GM23338 (cell line): ENCODE measurements around the gene CANT1. TPM values are rescaled to one million over a fixed set of nuclear protein-coding genes. Genes with fewer than 3 reads are reported as not detected.

ENCODE experiments used
- ATAC-seq: fragments of 200-7000 bp; cut with Tn5 transposase; 3 replicates; pipeline ENCODE4 v1.9.1; 2020
- DNase-seq: peaks from one replicate; pipeline ENCODE4 v3.0.0-alpha.2; 2015; ENCODE audit warnings: low spot score
- H2AFZ ChIP-seq: fragments of 200-600 bp; sonication (generic); 2 replicates; pipeline ENCODE4 v1.8.0; 2016; ENCODE audit warnings: antibody characterized with exemption, mild to moderate bottlenecking, moderate library complexity
- H3F3A ChIP-seq: fragments of 200-600 bp; sonication (generic); replicated peaks from 2 replicates; pipeline ENCODE4 v1.8.0; 2017; ENCODE audit warnings: antibody characterized with exemption, mixed run types, low read depth
- H3K27ac ChIP-seq: fragments of 200-600 bp; sonication (generic); 2 replicates; pipeline ENCODE4 v1.6.1; 2016; ENCODE audit warnings: low read depth
- H3K27me3 ChIP-seq: fragments of 200-600 bp; sonication (generic); 2 replicates; pipeline ENCODE4 v1.8.0; 2016; ENCODE audit warnings: mild to moderate bottlenecking, mixed run types, moderate library complexity; ENCODE audit not compliant: insufficient read depth
- H3K36me3 ChIP-seq: fragments of 200-600 bp; sonication (generic); 2 replicates; pipeline ENCODE4 v1.8.0; 2016; ENCODE audit warnings: mild to moderate bottlenecking; ENCODE audit not compliant: insufficient read depth
- H3K4me1 ChIP-seq: fragments of 200-600 bp; sonication (generic); 2 replicates; pipeline ENCODE4 v1.8.0; 2016; ENCODE audit warnings: mild to moderate bottlenecking, moderate library complexity; ENCODE audit not compliant: insufficient read depth
- H3K4me2 ChIP-seq: fragments of 200-600 bp; sonication (generic); 2 replicates; pipeline ENCODE4 v1.7.1; 2017; ENCODE audit warnings: mixed run types
- H3K4me3 ChIP-seq: fragments of 200-600 bp; sonication (generic); 2 replicates; pipeline ENCODE4 v1.6.1; 2016; ENCODE audit warnings: mixed run types
- H3K79me2 ChIP-seq: fragments of 200-600 bp; sonication (generic); replicated peaks from 2 replicates; pipeline ENCODE4 v1.8.0; 2017; ENCODE audit warnings: mild to moderate bottlenecking; ENCODE audit not compliant: insufficient read depth
- H3K9me2 ChIP-seq: fragments of 200-600 bp; sonication (generic); 2 replicates; pipeline ENCODE4 v1.8.0; 2017; ENCODE audit not compliant: insufficient read depth
- H4K20me1 ChIP-seq: fragments of 200-600 bp; sonication (generic); replicated peaks from 2 replicates; pipeline ENCODE4 v1.8.0; 2017; ENCODE audit warnings: mild to moderate bottlenecking; ENCODE audit not compliant: insufficient read depth
- H3K27ac Mint-ChIP-seq: 2 replicates; pipeline ENCODE4 v1.8.0; 2020; ENCODE audit warnings: inconsistent platforms, mild to moderate bottlenecking, moderate library complexity, mixed read lengths
- H3K27me3 Mint-ChIP-seq: 3 replicates; pipeline ENCODE4 v1.8.0; 2022; ENCODE audit warnings: low read depth, mild to moderate bottlenecking, moderate library complexity, mixed read lengths, inconsistent platforms; ENCODE audit not compliant: insufficient read depth, poor library complexity
- H3K36me3 Mint-ChIP-seq: 3 replicates; pipeline ENCODE4 v1.8.0; 2021; ENCODE audit warnings: low read depth, mild to moderate bottlenecking, inconsistent platforms, moderate library complexity, mixed read lengths
- H3K4me1 Mint-ChIP-seq: 3 replicates; pipeline ENCODE4 v1.8.0; 2020; ENCODE audit warnings: mild to moderate bottlenecking, inconsistent platforms, mixed read lengths
- H3K4me3 Mint-ChIP-seq: 3 replicates; pipeline ENCODE4 v1.8.0; 2021; ENCODE audit warnings: moderate library complexity, mild to moderate bottlenecking, inconsistent platforms, mixed read lengths
- H3K9me3 Mint-ChIP-seq: 3 replicates; pipeline ENCODE4 v1.8.0; 2020; ENCODE audit warnings: moderate library complexity, mild to moderate bottlenecking, inconsistent platforms, mixed read lengths
- CREB1 ChIP-seq: fragments of 250-450 bp; sonication (Bioruptor Pico); IDR thresholded peaks from 2 replicates; pipeline ENCODE4 v1.5.0; 2020; ENCODE audit warnings: low read depth, mild to moderate bottlenecking, moderate library complexity
- ZNF114 ChIP-seq: fragments of 250-450 bp; sonication (Bioruptor Pico); IDR thresholded peaks from 2 replicates; pipeline ENCODE4 v1.5.0; 2020; ENCODE audit warnings: mild to moderate bottlenecking, moderate library complexity
- ZNF331 ChIP-seq: fragments of 250-450 bp; sonication (Bioruptor Pico); IDR thresholded peaks from 2 replicates; pipeline ENCODE4 v1.5.0; 2020; ENCODE audit warnings: low read depth, mild to moderate bottlenecking, moderate library complexity
- polyA plus RNA-seq: library from polyadenylated mRNA; unstranded; fragments of >200 nt; fragmentation: Nextera tagmentation; extraction: Ambion mirVana; gene quantifications from 2 replicates; pipeline ENCODE4 v1.2.1, GENCODE V29; 2016
- total RNA-seq: library from RNA; depleted of rRNA; stranded (reverse); fragments of >200 nt; shearing (Covaris generic); gene quantifications from 2 replicates; pipeline ENCODE4 v1.2.3, GENCODE V29; 2014
- TF ChIP-seq, protein P1 (sequence below): IDR thresholded peaks from one replicate; pipeline ENCODE4 v1.6.1; 2018; ENCODE audit warnings: antibody characterized with exemption; ENCODE audit not compliant: unreplicated experiment
- TF ChIP-seq, protein P2 (sequence below), 2 experiments: fragments of 200-600 bp in 1 of 2; sonication (generic) in 1 of 2; conservative IDR thresholded peaks; 2 replicates each; pipeline versions ENCODE4 v1.5.1 to v1.6.1; 2016 to 2017; ENCODE audit warnings: antibody characterized with exemption in 2 of 2, low read depth in 2 of 2, mild to moderate bottlenecking in 2 of 2, moderate library complexity in 1 of 2
- TF ChIP-seq, protein P3 (sequence below): IDR thresholded peaks from 2 replicates; pipeline ENCODE4 v1.6.1; 2016; ENCODE audit warnings: antibody characterized with exemption
- TF ChIP-seq, protein P4 (sequence below): fragments of 250-450 bp; sonication (Bioruptor Pico); IDR thresholded peaks from 2 replicates; pipeline ENCODE4 v1.5.0; 2020; ENCODE audit warnings: mild to moderate bottlenecking, moderate library complexity

CANT1 gene
- total and polyA plus RNA-seq, 2 experiments from 2014 or later = 5.9 to 38.8 TPM

DNA sequence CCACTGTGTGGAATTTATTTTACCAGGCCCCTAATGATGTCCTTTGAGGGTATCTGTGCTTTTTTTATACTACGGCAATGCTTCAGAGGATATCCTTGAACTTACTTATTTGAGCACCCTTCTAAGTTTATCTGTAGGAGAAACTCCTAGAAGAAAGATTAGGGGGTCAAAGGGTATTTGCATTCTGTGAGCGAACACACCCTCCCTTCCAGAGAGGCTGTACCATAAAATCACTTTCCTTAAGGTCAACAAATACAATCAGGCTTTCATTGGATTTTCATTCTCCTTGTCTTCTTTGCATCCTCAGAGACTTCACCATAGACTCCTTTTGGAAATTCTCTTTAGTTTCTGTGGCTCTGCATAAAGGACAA lies 9.7 kb upstream of the CANT1 start (continued):
- TF ChIP-seq, protein P1, sequence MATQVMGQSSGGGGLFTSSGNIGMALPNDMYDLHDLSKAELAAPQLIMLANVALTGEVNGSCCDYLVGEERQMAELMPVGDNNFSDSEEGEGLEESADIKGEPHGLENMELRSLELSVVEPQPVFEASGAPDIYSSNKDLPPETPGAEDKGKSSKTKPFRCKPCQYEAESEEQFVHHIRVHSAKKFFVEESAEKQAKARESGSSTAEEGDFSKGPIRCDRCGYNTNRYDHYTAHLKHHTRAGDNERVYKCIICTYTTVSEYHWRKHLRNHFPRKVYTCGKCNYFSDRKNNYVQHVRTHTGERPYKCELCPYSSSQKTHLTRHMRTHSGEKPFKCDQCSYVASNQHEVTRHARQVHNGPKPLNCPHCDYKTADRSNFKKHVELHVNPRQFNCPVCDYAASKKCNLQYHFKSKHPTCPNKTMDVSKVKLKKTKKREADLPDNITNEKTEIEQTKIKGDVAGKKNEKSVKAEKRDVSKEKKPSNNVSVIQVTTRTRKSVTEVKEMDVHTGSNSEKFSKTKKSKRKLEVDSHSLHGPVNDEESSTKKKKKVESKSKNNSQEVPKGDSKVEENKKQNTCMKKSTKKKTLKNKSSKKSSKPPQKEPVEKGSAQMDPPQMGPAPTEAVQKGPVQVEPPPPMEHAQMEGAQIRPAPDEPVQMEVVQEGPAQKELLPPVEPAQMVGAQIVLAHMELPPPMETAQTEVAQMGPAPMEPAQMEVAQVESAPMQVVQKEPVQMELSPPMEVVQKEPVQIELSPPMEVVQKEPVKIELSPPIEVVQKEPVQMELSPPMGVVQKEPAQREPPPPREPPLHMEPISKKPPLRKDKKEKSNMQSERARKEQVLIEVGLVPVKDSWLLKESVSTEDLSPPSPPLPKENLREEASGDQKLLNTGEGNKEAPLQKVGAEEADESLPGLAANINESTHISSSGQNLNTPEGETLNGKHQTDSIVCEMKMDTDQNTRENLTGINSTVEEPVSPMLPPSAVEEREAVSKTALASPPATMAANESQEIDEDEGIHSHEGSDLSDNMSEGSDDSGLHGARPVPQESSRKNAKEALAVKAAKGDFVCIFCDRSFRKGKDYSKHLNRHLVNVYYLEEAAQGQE = no peak
- TF ChIP-seq, protein P2, sequence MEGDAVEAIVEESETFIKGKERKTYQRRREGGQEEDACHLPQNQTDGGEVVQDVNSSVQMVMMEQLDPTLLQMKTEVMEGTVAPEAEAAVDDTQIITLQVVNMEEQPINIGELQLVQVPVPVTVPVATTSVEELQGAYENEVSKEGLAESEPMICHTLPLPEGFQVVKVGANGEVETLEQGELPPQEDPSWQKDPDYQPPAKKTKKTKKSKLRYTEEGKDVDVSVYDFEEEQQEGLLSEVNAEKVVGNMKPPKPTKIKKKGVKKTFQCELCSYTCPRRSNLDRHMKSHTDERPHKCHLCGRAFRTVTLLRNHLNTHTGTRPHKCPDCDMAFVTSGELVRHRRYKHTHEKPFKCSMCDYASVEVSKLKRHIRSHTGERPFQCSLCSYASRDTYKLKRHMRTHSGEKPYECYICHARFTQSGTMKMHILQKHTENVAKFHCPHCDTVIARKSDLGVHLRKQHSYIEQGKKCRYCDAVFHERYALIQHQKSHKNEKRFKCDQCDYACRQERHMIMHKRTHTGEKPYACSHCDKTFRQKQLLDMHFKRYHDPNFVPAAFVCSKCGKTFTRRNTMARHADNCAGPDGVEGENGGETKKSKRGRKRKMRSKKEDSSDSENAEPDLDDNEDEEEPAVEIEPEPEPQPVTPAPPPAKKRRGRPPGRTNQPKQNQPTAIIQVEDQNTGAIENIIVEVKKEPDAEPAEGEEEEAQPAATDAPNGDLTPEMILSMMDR (conservative IDR thresholded peaks at IDR 0.05; ENCODE audit: low read depth in 2 of 2) = no peak
- TF ChIP-seq ZNF114 (CRISPR knock-in tag) (no peak), ZNF331 (CRISPR knock-in tag) (no peak)
- TF ChIP-seq, protein P3, sequence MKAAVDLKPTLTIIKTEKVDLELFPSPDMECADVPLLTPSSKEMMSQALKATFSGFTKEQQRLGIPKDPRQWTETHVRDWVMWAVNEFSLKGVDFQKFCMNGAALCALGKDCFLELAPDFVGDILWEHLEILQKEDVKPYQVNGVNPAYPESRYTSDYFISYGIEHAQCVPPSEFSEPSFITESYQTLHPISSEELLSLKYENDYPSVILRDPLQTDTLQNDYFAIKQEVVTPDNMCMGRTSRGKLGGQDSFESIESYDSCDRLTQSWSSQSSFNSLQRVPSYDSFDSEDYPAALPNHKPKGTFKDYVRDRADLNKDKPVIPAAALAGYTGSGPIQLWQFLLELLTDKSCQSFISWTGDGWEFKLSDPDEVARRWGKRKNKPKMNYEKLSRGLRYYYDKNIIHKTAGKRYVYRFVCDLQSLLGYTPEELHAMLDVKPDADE = no peak

DNA sequence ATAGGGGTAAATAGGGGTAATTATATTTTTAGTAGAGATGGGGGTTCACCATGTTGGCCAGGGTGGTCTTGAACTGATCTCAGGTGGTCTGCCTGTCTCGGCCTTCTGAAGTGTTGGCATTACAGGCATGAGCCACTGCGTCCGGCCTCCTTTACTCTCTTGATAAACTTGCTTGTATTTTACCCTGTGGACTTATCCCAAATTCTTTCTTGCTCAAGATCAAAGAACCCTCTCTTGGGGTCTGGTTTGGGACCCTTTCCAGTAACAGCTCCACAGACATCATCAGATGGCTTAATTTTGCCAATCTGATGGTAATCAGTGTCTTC lies 8.8 kb upstream of the CANT1 start:
- no peak overlapping the region for H3K4me2 ChIP-seq
- Mint-ChIP-seq H3K27me3 (peaks cover 27% of the 10 kb centered on the region), H3K27ac (no peak overlapping the region), H3K4me3 (no peak overlapping the region), H3K9me3 (peaks cover 40% of the 10 kb centered on the region), H3K36me3 (peaks cover 10% of the 10 kb centered on the region; the same call in 2 of the 3 replicates), H3K4me1 (peaks cover 12% of the 10 kb centered on the region)
- H3K27me3 ChIP-seq = peaks cover 36% of the 10 kb centered on the region
- peaks cover 3% of the 10 kb centered on the region for H3K4me1 ChIP-seq
- H3F3A ChIP-seq = no peaks in the 10 kb centered on the region
- ATAC-seq (no peak), DNase-seq (no peak)
- H3K79me2 ChIP-seq = no peaks in the 10 kb centered on the region
- no peaks in the 10 kb centered on the region for H3K36me3 ChIP-seq
- H3K27ac ChIP-seq = no peak overlapping the region
- no peaks in the 10 kb centered on the region for H3K9me2 ChIP-seq
- H4K20me1 ChIP-seq = no peaks in the 10 kb centered on the region
- no peak overlapping the region for H3K4me3 ChIP-seq
- no peak overlapping the region for H2AFZ ChIP-seq
- TF ChIP-seq, protein P2 (conservative IDR thresholded peaks at IDR 0.05; ENCODE audit: low read depth in 2 of 2) = no peak
- TF ChIP-seq, protein P4, sequence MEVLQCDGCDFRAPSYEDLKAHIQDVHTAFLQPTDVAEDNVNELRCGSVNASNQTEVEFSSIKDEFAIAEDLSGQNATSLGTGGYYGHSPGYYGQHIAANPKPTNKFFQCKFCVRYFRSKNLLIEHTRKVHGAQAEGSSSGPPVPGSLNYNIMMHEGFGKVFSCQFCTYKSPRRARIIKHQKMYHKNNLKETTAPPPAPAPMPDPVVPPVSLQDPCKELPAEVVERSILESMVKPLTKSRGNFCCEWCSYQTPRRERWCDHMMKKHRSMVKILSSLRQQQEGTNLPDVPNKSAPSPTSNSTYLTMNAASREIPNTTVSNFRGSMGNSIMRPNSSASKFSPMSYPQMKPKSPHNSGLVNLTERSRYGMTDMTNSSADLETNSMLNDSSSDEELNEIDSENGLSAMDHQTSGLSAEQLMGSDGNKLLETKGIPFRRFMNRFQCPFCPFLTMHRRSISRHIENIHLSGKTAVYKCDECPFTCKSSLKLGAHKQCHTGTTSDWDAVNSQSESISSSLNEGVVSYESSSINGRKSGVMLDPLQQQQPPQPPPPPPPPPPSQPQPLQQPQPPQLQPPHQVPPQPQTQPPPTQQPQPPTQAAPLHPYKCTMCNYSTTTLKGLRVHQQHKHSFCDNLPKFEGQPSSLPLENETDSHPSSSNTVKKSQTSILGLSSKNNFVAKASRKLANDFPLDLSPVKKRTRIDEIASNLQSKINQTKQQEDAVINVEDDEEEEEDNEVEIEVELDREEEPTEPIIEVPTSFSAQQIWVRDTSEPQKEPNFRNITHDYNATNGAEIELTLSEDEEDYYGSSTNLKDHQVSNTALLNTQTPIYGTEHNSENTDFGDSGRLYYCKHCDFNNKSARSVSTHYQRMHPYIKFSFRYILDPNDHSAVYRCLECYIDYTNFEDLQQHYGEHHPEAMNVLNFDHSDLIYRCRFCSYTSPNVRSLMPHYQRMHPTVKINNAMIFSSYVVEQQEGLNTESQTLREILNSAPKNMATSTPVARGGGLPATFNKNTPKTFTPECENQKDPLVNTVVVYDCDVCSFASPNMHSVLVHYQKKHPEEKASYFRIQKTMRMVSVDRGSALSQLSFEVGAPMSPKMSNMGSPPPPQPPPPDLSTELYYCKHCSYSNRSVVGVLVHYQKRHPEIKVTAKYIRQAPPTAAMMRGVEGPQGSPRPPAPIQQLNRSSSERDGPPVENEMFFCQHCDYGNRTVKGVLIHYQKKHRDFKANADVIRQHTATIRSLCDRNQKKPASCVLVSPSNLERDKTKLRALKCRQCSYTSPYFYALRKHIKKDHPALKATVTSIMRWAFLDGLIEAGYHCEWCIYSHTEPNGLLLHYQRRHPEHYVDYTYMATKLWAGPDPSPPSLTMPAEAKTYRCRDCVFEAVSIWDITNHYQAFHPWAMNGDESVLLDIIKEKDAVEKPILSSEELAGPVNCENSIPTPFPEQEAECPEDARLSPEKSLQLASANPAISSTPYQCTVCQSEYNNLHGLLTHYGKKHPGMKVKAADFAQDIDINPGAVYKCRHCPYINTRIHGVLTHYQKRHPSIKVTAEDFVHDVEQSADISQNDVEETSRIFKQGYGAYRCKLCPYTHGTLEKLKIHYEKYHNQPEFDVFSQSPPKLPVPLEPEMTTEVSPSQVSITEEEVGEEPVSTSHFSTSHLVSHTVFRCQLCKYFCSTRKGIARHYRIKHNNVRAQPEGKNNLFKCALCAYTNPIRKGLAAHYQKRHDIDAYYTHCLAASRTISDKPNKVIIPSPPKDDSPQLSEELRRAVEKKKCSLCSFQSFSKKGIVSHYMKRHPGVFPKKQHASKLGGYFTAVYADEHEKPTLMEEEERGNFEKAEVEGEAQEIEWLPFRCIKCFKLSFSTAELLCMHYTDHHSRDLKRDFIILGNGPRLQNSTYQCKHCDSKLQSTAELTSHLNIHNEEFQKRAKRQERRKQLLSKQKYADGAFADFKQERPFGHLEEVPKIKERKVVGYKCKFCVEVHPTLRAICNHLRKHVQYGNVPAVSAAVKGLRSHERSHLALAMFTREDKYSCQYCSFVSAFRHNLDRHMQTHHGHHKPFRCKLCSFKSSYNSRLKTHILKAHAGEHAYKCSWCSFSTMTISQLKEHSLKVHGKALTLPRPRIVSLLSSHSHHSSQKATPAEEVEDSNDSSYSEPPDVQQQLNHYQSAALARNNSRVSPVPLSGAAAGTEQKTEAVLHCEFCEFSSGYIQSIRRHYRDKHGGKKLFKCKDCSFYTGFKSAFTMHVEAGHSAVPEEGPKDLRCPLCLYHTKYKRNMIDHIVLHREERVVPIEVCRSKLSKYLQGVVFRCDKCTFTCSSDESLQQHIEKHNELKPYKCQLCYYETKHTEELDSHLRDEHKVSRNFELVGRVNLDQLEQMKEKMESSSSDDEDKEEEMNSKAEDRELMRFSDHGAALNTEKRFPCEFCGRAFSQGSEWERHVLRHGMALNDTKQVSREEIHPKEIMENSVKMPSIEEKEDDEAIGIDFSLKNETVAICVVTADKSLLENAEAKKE = no peak
- TF ChIP-seq CREB1 = no peak
